ENCODE data around the gene MEIS3.
"Not testable (repeated sequence)": the region's sequence is repeated elsewhere in the genome, so short reads cannot be mapped to it uniquely, and the experiment has no call there.

MEIS3 gene

DNA sequence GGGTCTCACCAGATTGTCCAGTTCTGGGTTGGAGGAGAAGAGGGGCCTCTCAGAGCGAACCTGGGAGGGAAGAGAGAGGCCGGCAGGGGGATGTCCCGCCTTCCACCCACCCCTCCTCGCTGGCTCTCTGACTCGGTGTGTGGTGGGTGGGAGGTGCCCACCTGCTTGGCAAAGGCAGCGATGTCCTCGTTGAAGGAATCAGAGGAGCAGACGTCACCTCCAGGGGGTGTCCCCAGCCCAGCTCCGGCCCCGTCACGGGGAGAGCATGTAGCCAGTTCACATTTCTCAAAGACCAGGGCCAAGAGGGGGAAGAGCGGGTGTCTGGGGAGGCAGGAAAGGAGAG is 2.7 kb downstream of the MEIS3 start:
- no peak for DNase-seq (ENCODE audit: low read depth in 1 of 2, low spot score in 1 of 2)

DNA sequence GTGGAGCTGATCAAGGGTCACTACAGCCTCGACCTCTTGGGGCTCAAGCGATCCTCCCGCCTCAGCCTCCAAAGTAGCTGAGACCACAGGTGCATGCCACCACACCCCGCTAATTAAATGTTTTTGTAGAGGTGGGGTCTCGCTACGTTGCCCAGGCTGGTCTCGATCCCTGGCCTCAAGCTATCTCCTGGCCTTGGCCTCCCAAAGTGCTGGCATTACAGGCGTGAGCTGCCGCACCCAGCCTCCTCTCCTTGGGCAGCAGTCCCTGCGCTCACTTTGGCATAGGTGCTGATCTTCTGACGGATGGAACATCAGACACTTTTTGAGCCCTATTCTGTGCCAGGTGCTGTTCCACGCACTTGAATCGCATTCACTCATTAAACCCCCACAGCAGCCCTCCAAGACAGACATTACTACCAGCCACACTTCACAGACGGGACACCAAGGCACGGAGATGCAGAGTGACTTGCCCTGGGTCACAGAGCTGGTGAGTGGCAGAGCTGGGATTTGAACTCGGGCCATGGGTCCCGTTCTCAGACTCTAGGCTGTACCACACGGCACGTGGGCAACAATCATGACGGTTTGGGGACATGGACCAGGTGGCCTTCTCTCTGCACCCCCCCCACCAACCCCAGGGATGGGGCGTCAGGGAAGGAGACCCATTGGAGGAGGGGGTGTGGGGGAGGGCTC is 3.2 kb downstream of the MEIS3 start:
- DNase-seq (ENCODE audit: low read depth in 1 of 2, low spot score in 1 of 2), result no peak

DNA sequence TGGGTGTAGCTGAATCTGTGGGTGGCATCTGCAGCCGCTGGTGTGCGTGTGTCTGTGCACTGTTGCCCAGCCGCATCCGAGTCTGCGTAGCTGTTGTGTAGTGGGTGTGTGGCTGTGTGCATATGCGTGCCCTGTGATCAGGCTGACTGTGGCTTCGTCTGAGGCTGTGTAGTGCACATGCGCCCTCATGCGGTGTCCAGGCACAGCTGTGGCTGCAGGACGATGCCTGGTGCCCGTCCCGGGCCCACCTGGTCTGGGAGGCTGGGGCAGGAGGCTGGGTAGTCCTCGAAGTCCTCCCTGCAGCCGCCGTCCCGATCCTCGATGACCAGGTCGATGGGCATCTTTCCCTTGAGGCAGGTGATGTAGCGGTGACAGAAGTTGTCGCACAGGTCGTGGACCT is 4.9 kb downstream of the MEIS3 start:
- DNase-seq (ENCODE audit: low read depth in 1 of 2, low spot score in 1 of 2), result no peak

DNA sequence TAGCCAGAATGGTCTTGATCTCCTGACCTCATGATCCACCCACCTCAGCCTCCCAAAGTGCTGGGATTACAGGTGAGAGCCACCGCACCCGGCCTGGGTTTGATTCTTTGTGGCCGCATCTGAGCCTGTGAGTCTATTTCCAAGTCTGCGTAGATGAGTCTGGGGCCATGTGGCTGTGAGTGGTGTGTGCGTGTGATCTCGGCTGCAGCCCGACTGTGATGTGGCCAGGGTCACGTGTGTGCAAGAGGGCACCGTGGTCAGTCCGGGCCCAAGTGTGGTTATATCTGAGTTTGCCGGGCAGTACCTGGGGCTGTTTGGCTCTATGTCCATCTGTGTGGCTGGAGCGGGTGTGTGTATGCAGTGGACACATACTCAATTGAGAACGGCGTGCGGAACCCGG is 5.4 kb downstream of the MEIS3 start:
- DNase-seq (ENCODE audit: low read depth in 1 of 2, low spot score in 1 of 2), result no peak

DNA sequence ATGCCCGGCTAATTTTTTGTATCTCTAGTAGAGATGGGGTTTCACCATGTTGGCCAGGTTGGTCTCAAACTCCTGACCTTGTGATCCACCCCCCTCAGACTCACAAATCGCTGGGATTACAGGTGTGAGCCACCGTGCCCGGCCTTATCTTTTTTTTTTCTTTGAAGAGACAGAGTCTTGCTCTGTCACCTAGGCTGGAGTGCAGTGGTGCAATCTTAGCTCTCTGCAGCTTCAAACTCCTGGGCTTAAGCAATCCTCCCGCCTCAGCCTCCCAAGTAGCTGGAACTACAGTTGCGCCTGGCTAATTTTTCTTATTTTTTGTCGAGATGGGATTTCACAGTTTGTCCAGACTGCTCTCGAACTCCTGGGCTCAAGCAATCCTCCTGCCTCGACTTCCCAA is 7.6 kb downstream of the MEIS3 start:
- not testable (repeated sequence) for DNase-seq (ENCODE audit: low read depth in 1 of 2, low spot score in 1 of 2)

DNA sequence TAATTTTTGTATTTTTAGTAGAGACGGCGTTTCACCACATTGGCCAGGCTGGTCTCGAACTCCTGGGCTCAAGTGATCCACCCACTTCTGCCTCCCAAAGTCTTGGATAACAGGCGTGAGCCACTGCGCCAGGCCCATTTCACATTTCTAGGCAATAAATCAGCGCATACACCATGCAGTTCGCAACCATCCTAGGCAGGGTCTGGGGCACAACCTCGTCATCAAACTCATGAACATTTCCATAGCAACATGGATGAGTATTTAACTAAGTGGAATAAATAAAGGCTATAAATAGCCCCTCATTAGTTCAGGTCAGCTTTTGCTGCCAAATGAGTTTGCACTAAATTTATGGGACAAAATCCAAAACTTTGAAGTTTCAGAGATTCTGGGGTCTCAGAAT is 8.2 kb downstream of the MEIS3 start:
- DNase-seq (ENCODE audit: low read depth in 1 of 2, low spot score in 1 of 2), result no peak

DNA sequence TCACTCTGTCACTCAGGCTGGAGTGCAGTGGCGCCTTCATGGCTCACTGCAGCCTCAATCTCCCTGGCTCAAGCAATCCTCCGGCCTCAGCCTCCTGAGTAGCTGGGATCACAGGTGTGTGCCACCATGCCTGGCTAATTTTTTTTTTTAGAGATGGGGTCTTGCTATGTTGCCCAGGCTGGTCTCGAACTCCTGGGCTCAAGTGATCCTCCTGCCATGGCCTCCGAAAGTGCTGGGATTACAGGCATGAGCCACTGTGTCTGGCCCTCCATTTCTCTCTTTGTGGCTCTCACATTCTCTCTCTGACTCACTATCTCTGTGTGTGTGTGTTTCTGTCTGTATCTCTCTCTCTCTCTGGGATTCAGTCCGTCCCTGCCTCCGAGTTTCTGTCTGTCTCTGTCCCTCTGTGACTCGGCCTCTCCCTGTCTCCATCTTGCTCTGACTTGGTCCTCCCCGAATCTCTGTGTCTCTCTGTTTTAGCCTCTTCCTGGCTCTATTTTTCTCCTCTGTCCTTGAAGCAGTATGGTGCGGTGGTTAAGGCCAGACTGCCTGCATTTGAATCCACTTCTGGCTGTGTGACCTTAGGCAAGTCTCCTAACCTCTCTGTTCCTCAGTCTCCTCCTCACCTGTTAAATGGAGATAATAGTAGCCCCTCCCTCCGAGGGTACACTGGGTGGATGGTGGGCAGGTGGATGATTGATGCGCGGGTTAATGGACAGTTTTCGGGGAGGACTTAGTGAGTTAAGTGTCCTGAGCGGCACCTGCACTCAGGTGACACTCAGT is 11.0 kb downstream of the MEIS3 start:
- DNase-seq (ENCODE audit: low read depth in 1 of 2, low spot score in 1 of 2), result no peak

DNA sequence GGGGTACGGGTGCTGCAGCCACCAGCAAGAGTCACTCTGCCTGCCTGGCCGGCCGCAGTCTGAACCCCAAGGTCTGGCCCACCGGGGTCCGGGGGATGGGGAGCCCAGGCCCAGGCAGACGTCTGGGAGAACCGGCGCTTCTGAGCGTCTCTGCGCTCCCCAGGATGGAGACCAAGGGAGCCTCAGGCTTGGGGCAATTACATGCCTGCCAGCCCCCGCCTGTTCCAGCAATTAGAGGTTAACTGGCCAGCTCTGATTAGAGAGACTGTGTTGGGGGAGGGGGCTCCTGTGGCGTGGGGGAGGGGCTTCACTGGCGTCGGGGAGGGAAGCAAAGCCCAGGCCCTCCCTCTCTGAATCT is 11.9 kb downstream of the MEIS3 start:
- DNase-seq (ENCODE audit: low read depth in 1 of 2, low spot score in 1 of 2), result no peak

DNA sequence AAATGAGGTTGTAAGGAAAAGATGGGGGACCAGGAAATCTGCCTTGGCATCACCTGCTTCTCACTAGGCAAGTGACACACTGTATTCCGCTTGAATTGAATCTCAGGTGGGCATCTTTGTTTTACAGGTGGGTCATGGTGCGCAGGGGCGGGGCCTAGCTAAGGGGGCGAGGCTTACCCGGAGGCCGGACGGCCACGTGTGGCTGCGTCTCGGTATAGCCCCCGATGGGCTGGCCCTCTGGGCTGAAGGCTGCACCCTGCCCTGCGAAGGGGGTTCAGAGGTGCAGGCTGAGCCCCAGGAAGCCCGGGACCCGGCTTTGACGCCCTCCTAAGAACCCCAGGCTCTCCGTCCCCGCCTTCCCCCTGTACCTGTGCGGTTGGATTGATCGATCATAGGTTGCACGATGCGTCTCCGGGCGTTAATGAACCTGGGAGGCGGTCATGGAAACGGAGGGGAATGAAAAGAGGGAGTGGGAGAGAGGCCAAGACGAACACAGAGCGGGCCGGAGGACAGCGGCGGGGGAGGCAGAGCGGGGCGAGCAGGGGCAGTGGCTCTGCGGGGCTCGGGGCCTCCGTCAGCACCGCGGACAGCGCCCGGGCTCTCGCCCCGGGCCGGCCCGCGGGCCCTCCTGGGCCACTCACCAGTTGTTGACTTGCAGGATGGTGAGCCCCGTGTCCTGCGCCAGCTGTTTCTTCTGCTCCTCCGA is 12.5 kb downstream of the MEIS3 start:
- DNase-seq (ENCODE audit: low read depth in 1 of 2, low spot score in 1 of 2), result no peak

DNA sequence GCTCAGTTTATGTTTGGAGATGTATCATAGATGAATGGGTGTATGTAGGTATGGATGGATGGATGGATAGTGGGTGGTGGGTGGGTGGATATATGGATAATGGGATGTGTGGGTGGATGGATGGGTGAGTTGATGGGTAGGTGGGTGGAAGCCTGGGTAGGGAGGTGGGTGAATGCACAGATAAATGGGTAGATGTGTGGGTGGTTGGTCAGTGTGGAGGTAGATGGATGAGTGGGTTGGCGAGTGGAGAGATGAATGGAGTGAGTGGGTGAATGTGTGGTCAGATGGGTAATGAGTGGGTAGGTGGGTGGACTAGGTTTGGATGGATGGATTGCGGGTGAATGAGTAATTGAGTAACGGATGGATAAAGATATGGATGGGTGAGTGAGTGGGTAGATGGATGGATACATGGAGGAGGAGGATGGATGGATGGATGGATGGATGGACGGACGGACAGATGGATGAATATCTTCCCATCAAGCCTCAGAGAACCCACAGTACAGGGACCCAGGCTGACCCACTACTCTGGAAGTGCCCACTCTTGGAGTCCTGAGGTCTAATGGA is 13.4 kb downstream of the MEIS3 start:
- DNase-seq (ENCODE audit: low read depth in 1 of 2, low spot score in 1 of 2), result no peak

DNA sequence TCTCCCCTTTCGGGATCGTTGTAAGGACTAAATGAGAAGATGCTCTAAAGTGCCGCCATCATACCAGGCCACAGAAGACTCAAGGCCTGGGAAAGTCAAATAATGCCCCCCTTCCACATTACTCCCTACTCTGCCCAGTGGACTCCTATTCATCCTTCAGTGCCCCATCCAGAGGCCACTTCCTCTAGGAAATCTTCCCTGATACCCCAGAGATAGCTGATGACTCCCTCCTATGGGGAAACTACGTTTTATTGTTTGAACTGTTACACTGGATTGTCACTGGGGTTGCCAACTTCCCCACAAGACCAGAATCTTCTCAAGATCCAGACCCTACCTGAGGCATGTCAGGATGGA is 14.2 kb downstream of the MEIS3 start:
- no peak for DNase-seq (ENCODE audit: low read depth in 1 of 2, low spot score in 1 of 2)

DNA sequence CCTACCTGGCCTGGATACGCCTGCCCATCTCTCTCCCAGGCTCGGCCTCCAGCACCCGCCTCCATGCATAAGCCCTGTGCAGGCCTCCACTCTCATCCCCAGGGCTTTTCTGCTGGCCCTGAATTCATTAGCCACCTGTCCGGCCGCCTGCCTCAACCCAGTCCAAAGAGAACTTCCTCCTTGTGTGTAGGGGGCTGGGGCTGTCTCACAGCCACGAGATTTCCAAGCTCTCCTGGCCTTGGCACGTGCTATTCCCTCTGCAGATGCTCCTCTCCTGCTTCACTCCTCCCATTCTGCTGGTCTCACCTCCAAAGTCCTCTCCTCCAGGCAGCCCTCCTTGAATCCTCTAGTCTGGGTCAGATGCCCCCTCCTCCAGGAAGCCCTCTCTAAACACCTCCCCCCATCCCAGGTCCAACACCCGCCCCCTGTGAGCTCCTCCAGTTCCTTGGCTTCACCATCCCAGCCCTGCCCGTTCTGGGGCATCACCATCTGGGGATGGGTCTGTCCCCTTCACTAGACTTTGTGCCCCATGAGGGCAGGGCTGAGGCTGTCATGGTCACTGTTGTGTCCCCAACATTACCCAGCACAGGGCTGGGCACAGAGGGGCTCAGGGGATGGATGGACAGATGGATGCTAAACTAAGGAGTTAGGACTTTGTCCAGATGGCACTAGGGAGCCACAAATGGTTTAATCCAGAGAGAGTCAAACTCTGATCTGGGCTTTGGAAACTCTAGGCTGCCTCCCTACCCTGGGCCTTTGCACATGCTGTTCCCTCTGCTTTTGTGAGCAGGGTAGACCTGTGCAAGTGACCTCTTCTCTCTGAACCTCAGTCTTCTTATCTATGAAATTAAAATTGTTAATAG is 14.8 kb downstream of the MEIS3 start:
- no peak for DNase-seq (ENCODE audit: low read depth in 1 of 2, low spot score in 1 of 2)

DNA sequence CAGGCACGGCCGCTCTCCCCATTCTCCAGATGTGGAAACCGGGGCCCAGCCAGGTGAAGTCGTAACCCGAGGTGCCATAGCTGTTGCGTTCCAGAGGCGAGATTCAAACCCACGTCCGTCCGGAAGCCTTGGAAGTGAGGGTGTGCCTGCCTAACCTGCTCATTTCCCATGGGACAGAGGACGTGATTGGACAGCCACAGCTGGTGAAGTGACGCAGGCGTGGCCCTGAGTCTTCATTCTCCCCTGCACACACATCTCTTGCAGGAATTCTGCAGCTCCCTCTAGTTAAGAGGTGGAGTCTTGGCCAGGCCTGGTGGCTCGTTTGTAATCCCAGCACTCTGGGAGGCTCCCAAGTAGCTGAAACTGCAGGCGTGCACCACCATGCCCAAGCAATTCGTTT is 16.8 kb downstream of the MEIS3 start:
- DNase-seq (ENCODE audit: low read depth in 1 of 2, low spot score in 1 of 2), result no peak

DNA sequence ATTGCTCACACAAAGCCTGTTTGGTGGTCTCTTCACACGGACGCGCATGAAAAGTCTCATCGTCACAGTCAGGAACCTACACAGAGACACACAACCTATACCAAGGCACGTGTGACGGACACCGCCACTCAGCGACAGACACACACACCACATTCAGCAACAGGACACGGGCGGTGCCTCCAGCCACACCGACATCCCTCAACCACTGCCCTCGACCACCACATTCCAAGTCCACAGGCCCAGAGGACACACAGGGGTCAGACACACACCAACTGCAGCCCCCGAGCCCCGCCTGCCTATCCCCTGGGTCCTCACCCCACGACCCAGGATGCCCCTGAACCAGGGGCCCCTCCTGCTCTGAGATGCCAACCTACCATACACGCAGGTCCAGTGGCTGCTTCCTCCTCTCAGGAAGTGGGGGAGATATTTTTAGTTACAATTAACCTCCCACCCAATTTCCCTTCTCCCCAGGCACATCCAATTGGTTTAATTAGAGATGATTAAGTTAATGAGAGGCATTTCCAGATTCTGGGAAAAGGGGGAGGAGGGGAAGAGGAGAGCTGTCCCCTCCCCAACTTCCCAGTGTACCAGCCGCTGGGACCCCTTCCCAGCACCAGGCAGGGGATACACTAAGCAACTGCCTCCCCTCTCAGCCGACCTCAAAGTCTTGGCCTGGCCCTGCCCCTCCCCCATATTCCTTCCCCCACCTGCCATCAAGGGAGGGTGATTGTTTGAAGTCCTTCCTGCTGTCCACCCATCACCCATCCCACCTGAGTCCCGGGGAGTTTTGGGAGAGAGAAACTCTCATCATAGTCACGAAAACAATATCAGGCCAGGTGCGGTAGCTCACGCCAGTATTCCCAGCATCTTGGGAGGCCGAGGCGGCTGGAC is 20.4 kb downstream of the MEIS3 start:
- no peak for DNase-seq (ENCODE audit: low read depth in 1 of 2, low spot score in 1 of 2)

DNA sequence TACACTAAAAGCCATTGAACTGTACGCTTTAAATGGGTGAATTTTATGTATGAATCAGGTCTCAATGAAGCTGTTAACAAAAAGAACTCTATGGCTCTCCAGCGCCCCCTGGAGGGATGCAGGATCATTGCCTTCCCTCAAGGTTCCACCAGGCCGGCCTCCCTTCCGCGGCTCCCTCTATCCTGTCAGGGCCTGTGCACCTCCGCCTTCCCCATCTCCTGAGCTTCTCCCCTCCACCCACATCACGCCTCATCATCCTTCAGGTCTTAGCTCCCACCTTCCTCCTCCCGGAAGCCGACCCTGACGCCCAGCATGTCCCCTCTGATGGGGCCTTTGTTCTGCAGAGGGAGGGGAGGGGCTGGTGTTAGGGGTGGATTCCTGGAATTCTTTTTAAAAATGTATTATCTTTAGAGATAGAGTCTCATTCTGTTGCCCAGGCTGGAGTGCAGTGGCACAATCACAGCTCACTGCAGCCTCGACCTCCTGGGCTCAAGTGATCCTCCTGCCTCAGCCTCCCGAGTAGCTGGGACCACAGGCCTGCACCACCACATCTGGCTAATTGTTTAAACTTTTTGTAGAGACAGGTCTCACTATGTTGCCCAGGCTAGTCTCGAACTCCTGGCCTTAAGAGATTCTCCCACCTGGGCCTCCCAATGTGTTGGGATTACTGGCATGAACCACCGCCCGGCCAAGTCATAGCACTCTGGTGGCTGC is 27.7 kb downstream of the MEIS3 start:
- DNase-seq (ENCODE audit: low read depth in 1 of 2, low spot score in 1 of 2), result peak; percentile 72 to 78

DNA sequence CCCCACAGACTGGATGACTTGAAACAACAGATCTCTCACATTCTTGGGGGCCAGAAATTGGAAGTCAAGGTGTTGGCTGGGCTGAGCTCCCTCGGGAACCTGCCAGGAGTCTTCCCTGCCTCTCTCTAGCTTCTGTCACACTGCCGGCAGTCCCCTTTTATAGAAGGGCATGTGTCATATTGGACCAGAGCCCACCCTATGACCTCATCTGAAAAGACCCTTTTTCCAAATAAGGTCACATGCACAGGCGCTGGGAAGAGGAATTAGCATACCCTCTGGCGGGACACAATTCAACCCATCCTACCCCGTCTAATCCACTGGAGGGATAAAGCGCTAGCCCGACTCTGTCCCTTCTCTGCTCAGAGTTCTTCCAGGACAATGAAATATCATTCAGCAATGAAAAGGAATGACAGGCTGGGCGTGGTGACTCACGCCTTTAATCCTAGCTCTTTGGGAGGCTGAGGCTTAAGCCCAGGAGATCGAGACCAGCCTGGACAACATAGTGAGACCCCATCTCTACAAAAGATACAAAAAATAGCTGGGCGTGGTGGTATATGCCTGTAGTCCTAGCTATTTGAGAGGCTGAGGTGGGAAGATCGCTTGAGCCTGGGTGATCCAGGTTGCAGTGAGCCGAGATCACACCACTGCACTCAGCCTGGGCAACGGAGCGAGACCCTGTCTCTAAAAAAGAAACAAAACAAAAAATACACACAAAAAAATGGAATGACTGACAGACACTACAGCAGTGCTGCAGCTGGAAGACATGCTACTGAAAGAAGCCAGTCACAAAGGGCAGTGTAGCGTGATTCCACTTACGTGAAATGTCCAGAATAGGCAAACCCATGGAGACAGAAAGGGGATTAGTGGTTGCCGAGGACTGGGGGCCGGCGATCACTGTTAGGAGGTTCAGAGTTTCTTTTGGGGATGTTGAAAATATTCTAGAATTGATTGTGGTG is 28.5 kb downstream of the MEIS3 start:
- no peak for DNase-seq (ENCODE audit: low read depth in 1 of 2, low spot score in 1 of 2)

DNA sequence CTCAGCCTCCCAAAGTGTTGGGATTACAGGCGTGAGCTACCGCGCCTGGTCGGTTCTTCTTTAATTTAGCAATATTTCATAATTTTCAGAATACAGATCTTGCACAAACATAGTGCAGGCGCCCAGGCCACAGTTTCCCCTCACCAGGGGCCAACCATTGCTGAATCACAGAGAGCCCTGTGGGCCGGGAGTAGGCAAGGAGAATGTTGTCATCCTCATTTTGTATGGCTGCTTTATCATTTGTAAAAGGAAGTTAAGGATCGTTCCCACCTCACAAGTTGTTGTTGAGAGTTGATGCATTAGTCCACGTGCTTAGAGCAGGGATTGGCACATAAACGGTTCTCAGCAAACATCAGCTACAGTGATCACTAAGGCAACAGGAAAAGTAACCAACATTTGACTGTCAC is 30.2 kb downstream of the MEIS3 start:
- no peak for DNase-seq (ENCODE audit: low read depth in 1 of 2, low spot score in 1 of 2)

DNA sequence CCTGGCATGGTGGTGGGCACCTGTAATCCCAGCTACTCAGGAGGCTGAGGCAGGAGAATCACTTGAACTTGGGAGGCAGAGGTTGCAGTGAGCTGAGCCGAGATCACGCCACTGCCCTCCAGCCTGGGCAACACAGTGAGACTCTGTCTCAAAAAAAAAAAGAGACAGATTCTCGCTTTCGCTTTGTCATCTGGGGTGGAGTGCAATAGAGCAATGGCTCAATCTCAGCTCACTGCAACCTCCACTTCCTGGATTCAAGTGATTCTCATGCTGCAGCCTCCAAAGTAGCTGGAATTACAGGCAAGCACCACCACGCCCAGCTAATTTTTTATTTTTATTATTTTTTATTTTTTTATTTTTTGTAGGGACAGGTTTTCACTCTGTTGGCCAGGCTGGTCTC is 30.6 kb downstream of the MEIS3 start:
- DNase-seq (ENCODE audit: low read depth in 1 of 2, low spot score in 1 of 2), result not testable (repeated sequence)
